PC-9 (cell line): ENCODE data around the gene NXN. TPM values are rescaled to one million over a fixed set of nuclear protein-coding genes. Genes with fewer than 3 reads are reported as not detected.
"Not testable (repeated sequence)": the region's sequence is repeated elsewhere in the genome, so short reads cannot be mapped to it uniquely, and the experiment has no call there.

Experiments
- BruUV-seq: library from RNA; stranded (reverse); fragments of 400-500 nt; replicated peaks from 2 replicates; lab custom pipeline; 2021; lab: Mats Ljungman, UMichigan
- CTCF ChIA-PET: fragments of 300-600 bp; sonication (Branson Sonifier 250); formaldehyde crosslinking; loops from one replicate; lab custom pipeline; 2022; ENCODE audit warnings: antibody characterized with exemption; lab: Charles Lee
- POLR2A ChIA-PET: fragments of 300-600 bp; sonication (Branson Sonifier 250); formaldehyde crosslinking; loops from one replicate; lab custom pipeline; 2022; ENCODE audit warnings: antibody characterized with exemption; ENCODE audit not compliant: unreplicated experiment; lab: Charles Lee
- DNase-seq, 2 experiments: peaks; one replicate each; pipeline versions ENCODE4 v3.0.0 to v3.0.0-alpha.2; 2015 to 2022; ENCODE audit warnings: mixed read lengths in 1 of 2
- H2AFZ ChIP-seq: fragments of 200-600 bp; sonication (generic); 2 replicates; pipeline ENCODE4 v1.8.1; 2017; ENCODE audit warnings: antibody characterized with exemption
- H3F3A ChIP-seq: fragments of 200-600 bp; sonication (generic); 2 replicates; pipeline ENCODE4 v1.8.1; 2017; ENCODE audit warnings: antibody characterized with exemption, mild to moderate bottlenecking, low read depth; ENCODE audit not compliant: insufficient read depth
- H3K27ac ChIP-seq: fragments of 200-600 bp; sonication (generic); 2 replicates; pipeline ENCODE4 v1.6.1; 2016; ENCODE audit warnings: mixed run types
- H3K27me3 ChIP-seq: fragments of 200-600 bp; sonication (generic); 2 replicates; pipeline ENCODE4 v1.6.1; 2016; ENCODE audit warnings: low read depth, mixed run types; ENCODE audit not compliant: insufficient read depth
- H3K36me3 ChIP-seq: fragments of 200-600 bp; sonication (generic); 2 replicates; pipeline ENCODE4 v1.6.1; 2016; ENCODE audit warnings: low read depth, mixed run types
- H3K4me1 ChIP-seq: fragments of 200-600 bp; sonication (generic); replicated peaks from 2 replicates; pipeline ENCODE4 v1.6.1; 2016; ENCODE audit warnings: mixed run types; ENCODE audit not compliant: insufficient read depth
- H3K4me2 ChIP-seq: fragments of 200-600 bp; sonication (generic); 2 replicates; pipeline ENCODE4 v1.6.1; 2017; ENCODE audit warnings: mixed run types
- H3K4me3 ChIP-seq: fragments of 200-600 bp; sonication (generic); 2 replicates; pipeline ENCODE4 v1.6.1; 2016; ENCODE audit warnings: mixed run types
- H3K79me2 ChIP-seq: fragments of 200-600 bp; sonication (generic); 2 replicates; pipeline ENCODE4 v1.6.1; 2017; ENCODE audit warnings: low read depth, mixed run types
- H3K9me2 ChIP-seq: fragments of 200-600 bp; sonication (generic); 2 replicates; pipeline ENCODE4 v1.8.1; 2017; ENCODE audit warnings: mild to moderate bottlenecking; ENCODE audit not compliant: insufficient read depth
- H3K9me3 ChIP-seq: fragments of 200-600 bp; sonication (generic); 2 replicates; pipeline ENCODE4 v1.8.1; 2016; ENCODE audit warnings: low read depth; ENCODE audit not compliant: insufficient read depth
- H4K20me1 ChIP-seq: fragments of 200-600 bp; sonication (generic); 2 replicates; pipeline ENCODE4 v1.8.1; 2017; ENCODE audit not compliant: insufficient read depth
- CTCF ChIP-seq: fragments of 200-600 bp; sonication (generic); conservative IDR thresholded peaks from 2 replicates; pipeline ENCODE4 v1.6.1; 2017; ENCODE audit warnings: mixed run types, antibody characterized with exemption, mild to moderate bottlenecking, moderate library complexity
- EZH2 ChIP-seq: fragments of 200-600 bp; sonication (generic); IDR thresholded peaks from 2 replicates; pipeline ENCODE4 v1.8.0; 2017; ENCODE audit warnings: antibody characterized with exemption, low read depth
- intact Hi-C: fragments of 100-400 bp; cut with micrococcal nuclease; formaldehyde crosslinking; loops from one replicate; pipeline ENCODE4 v1.10.0; 2022; ENCODE audit not compliant: unreplicated experiment
- total RNA-seq: library from RNA; stranded (reverse); gene quantifications from 2 replicates; pipeline ENCODE4 v1.2.3, GENCODE V29; 2021

The NXN gene
- total RNA-seq, 1 experiment from 2014 or later = 59.8 TPM

GRCh38 chr17:836151-836550 lies 143.4 kb downstream of the NXN start:
- Histone ChIP-seq H3K4me2 (no peak overlapping the region), H4K20me1 (peaks cover 21% of the 10 kb centered on the region), H3F3A (no peaks in the 10 kb centered on the region), H3K4me1 (no peaks in the 10 kb centered on the region), H3K27ac (no peak overlapping the region), H3K4me3 (no peak overlapping the region), H2AFZ (no peak overlapping the region), H3K79me2 (no peaks in the 10 kb centered on the region), H3K9me2 (no peaks in the 10 kb centered on the region), H3K36me3 (no peaks in the 10 kb centered on the region), H3K9me3 (no peaks in the 10 kb centered on the region), H3K27me3 (no peaks in the 10 kb centered on the region)
- ChIA-PET POLR2A (interaction anchor here (0.6 kb wide), 1 partner anchor 115 kb away, joined by 3 read pairs; no protein-coding TSS in a partner anchor), CTCF (interaction anchor here (0.6 kb wide), 1 partner anchor 40 kb away, joined by 4 read pairs; no protein-coding TSS in a partner anchor)
- TF ChIP-seq EZH2 (no peak), CTCF (no peak)
- no TSS peak for BruUV-seq
- DNase-seq = no peak
- intact Hi-C loops = no loop called here

GRCh38 chr17:835721-836120 lies 143.9 kb downstream of the NXN start:
- H2AFZ ChIP-seq, H3F3A ChIP-seq, BruUV-seq, H3K4me3 ChIP-seq, H3K27me3 ChIP-seq, intact Hi-C loops, H3K79me2 ChIP-seq, H3K4me2 ChIP-seq, H3K9me3 ChIP-seq, H3K36me3 ChIP-seq, CTCF ChIA-PET, DNase-seq, H3K4me1 ChIP-seq, H3K27ac ChIP-seq, H3K9me2 ChIP-seq, POLR2A ChIA-PET: not testable (repeated sequence)
- peaks cover 21% of the 10 kb centered on the region for H4K20me1 ChIP-seq

- Histone ChIP-seq H3K4me2 (no peak overlapping the region), H3K36me3 (no peaks in the 10 kb centered on the region), H3K4me3 (no peak overlapping the region), H3K27me3 (no peaks in the 10 kb centered on the region), H2AFZ (no peak overlapping the region), H4K20me1 (peaks cover 21% of the 10 kb centered on the region), H3F3A (no peaks in the 10 kb centered on the region), H3K27ac (no peak overlapping the region), H3K9me2 (no peaks in the 10 kb centered on the region), H3K4me1 (no peaks in the 10 kb centered on the region), H3K79me2 (no peaks in the 10 kb centered on the region), H3K9me3 (no peaks in the 10 kb centered on the region)
- no TSS peak for BruUV-seq
- POLR2A ChIA-PET = no interaction called here
- CTCF ChIA-PET = no interaction called here
- TF ChIP-seq EZH2 = no peak
- TF ChIP-seq CTCF = no peak
- peak in 1 of 2 experiments; percentile 10 for DNase-seq
- intact Hi-C loops = no loop called here
These were observed 144.3 kb downstream of the NXN start for GRCh38 chr17:835263-835662.

- Histone ChIP-seq H3K9me2 (no peaks in the 10 kb centered on the region), H3K4me1 (no peaks in the 10 kb centered on the region), H3K27me3 (no peaks in the 10 kb centered on the region), H3K79me2 (no peaks in the 10 kb centered on the region), H3K9me3 (no peaks in the 10 kb centered on the region), H3K36me3 (no peaks in the 10 kb centered on the region), H3K4me2 (no peak overlapping the region), H2AFZ (no peak overlapping the region), H3F3A (no peaks in the 10 kb centered on the region), H3K27ac (no peak overlapping the region), H3K4me3 (no peak overlapping the region), H4K20me1 (peaks cover 23% of the 10 kb centered on the region)
- DNase-seq = no peak
- CTCF ChIA-PET = no interaction called here
- BruUV-seq = no TSS peak
- POLR2A ChIA-PET = no interaction called here
- TF ChIP-seq EZH2 = no peak
- TF ChIP-seq CTCF = no peak
- intact Hi-C loops = no loop called here
These were observed 145.4 kb downstream of the NXN start for GRCh38 chr17:834136-834535.
